K562 (cell line): ENCODE results near the gene DPAGT1. TPM values are rescaled to one million over a fixed set of nuclear protein-coding genes. Genes with fewer than 3 reads are reported as not detected.
A peak's percentile ranks its signal among the peaks of the same experiment; 100 is the strongest.

Experiments
- ATAC-seq: fragments of 200-7000 bp; cut with Tn5 transposase; 3 replicates; pipeline ENCODE4 v1.9.1; 2020; ENCODE audit warnings: moderate library complexity
- BruUV-seq: library from RNA; stranded (reverse); fragments of 400-500 nt; replicated peaks from 2 replicates; lab custom pipeline; 2021; lab: Mats Ljungman, UMichigan
- CTCF ChIA-PET: fragments of 300-600 bp; formaldehyde crosslinking; extraction: SDS; loops from one replicate; lab custom pipeline; 2021; ENCODE audit warnings: low intra/inter-chr PET ratio; lab: Yijun Ruan, JAX
- POLR2A ChIA-PET: fragments of 300-600, 350-650 bp; sonication (Branson Sonifier 250); formaldehyde crosslinking; extraction: SDS; loops from one replicate; lab custom pipeline; 2021; ENCODE audit warnings: antibody characterized with exemption, inconsistent platforms; lab: Yijun Ruan, JAX
- DNase-seq, 4 experiments: peaks; one replicate each; pipeline versions ENCODE4 v3.0.0 to v3.0.0-alpha.2; 2011 to 2018; ENCODE audit warnings: low spot score in 3 of 4, mixed read lengths in 3 of 4; ENCODE audit errors: extremely low read depth in 1 of 4
- FAIRE-seq: peaks from 2 replicates; lab custom pipeline; 2011; peaks lifted over from hg19 to GRCh38; lab: Jason Lieb, UNC
- H2AFZ ChIP-seq: 2 replicates; pipeline ENCODE4 v1.6.0; 2011; ENCODE audit warnings: low read depth, low read length, control low read depth, inconsistent platforms
- H3K27ac ChIP-seq: fragments of 200-600 bp; 3 replicates; pipeline ENCODE4 v1.8.0; 2011; ENCODE audit warnings: low read depth, mild to moderate bottlenecking, control low read depth, inconsistent platforms, low read length, moderate library complexity, mixed read lengths; ENCODE audit errors: extremely low read depth
- H3K27me3 ChIP-seq, 2 experiments: fragments of 300-600 bp in 1 of 2; 2 replicates in 1 of 2; 3 replicates in 1 of 2; pipeline versions ENCODE4 v1.6.0 to v1.8.0; 2011; ENCODE audit warnings: inconsistent platforms in 2 of 2, low read length in 2 of 2, mild to moderate bottlenecking in 1 of 2, mixed read lengths in 1 of 2, moderate library complexity in 1 of 2; ENCODE audit not compliant: control insufficient read depth in 2 of 2, insufficient read depth in 2 of 2
- H3K36me3 ChIP-seq: fragments of 300-600 bp; 3 replicates; pipeline ENCODE4 v1.8.0; 2011; ENCODE audit warnings: mild to moderate bottlenecking, low read length, inconsistent platforms; ENCODE audit not compliant: control insufficient read depth, insufficient read depth
- H3K4me1 ChIP-seq, 2 experiments: fragments of 200-600 bp in 1 of 2; replicated peaks in 1 of 2; 2 replicates in 1 of 2; 3 replicates in 1 of 2; pipeline versions ENCODE4 v1.5.1 to v1.8.0; 2011; ENCODE audit warnings: inconsistent platforms in 2 of 2, low read length in 2 of 2, mild to moderate bottlenecking in 1 of 2, mixed read lengths in 1 of 2, moderate library complexity in 1 of 2; ENCODE audit not compliant: control insufficient read depth in 2 of 2, insufficient read depth in 2 of 2
- H3K4me2 ChIP-seq: 2 replicates; pipeline ENCODE4 v1.6.1; 2011; ENCODE audit warnings: low read length, control low read depth, inconsistent platforms, mixed read lengths; ENCODE audit not compliant: insufficient read depth
- H3K4me3 ChIP-seq: fragments of 200-600 bp; sonication (generic), shearing (Covaris generic); 2 replicates; pipeline ENCODE4 v1.5.1; 2016; ENCODE audit warnings: control low read depth, inconsistent platforms
- H3K79me2 ChIP-seq: fragments of 200-600 bp; 3 replicates; pipeline ENCODE4 v1.8.0; 2011; ENCODE audit warnings: low read length, inconsistent platforms; ENCODE audit not compliant: control insufficient read depth, insufficient read depth
- H3K9ac ChIP-seq, 2 experiments: 2 replicates each; pipeline versions ENCODE4 v1.6.0 to v1.6.1; 2011; ENCODE audit warnings: low read depth in 2 of 2, low read length in 2 of 2, control low read depth in 1 of 2, inconsistent platforms in 1 of 2, mild to moderate bottlenecking in 1 of 2, mixed read lengths in 1 of 2; ENCODE audit not compliant: insufficient read depth in 1 of 2
- H3K9me1 ChIP-seq: one replicate; pipeline ENCODE4 v1.6.0; 2011; ENCODE audit warnings: inconsistent platforms, mild to moderate bottlenecking, low read length, moderate library complexity; ENCODE audit not compliant: control insufficient read depth, insufficient read depth
- H3K9me3 ChIP-seq: replicated peaks from 2 replicates; pipeline ENCODE4 v1.5.1; 2011; ENCODE audit warnings: low read depth, low read length, inconsistent platforms; ENCODE audit not compliant: control insufficient read depth, insufficient read depth
- H4K20me1 ChIP-seq: replicated peaks from 2 replicates; pipeline ENCODE4 v1.6.1; 2011; ENCODE audit warnings: low read length, inconsistent platforms, mixed read lengths; ENCODE audit not compliant: control insufficient read depth, insufficient read depth
- FOXM1 ChIP-seq, 2 experiments: fragments of 450-650 bp in 1 of 2; sonication (generic) in 1 of 2; formaldehyde crosslinking in 1 of 2; IDR thresholded peaks; 2 replicates each; pipeline versions ENCODE4 v1.6.1 to v1.9.0; 2017 to 2022; ENCODE audit warnings: low read depth in 2 of 2, mild to moderate bottlenecking in 2 of 2, missing genetic modification reagents in 1 of 2, moderate library complexity in 1 of 2
- PML ChIP-seq: IDR thresholded peaks from 2 replicates; pipeline ENCODE4 v1.6.1; 2012; ENCODE audit warnings: low read length, inconsistent platforms
- RBFOX2 ChIP-seq: fragments of 200-400 bp; formaldehyde crosslinking; IDR thresholded peaks from 2 replicates; pipeline ENCODE4 v1.6.1; 2017; ENCODE audit warnings: low read depth, mild to moderate bottlenecking, low read length, moderate library complexity
- WGBS: fragments of 100-300 bp; shearing (Covaris generic); methylation state at CpG from one replicate; pipeline ENCODE4 v1.1.6; 2016; ENCODE audit warnings: low coverage, mixed read lengths; ENCODE audit not compliant: insufficient coverage; ENCODE audit errors: missing lambda C conversion rate; 5-methylcytosine and 5-hydroxymethylcytosine counted together
- in situ Hi-C: fragments of 300-500 bp; cut with MboI; formaldehyde crosslinking; loops from 4 replicates; pipeline ENCODE4 v1.15.0; 2018; ENCODE audit warnings: inconsistent platforms, mixed read lengths
- intact Hi-C: fragments of 100-400 bp; cut with micrococcal nuclease; formaldehyde crosslinking; loops from 2 replicates; pipeline ENCODE4 v1.14.2; 2022
- polyA plus RNA-seq, 8 experiments: library from polyadenylated mRNA; depleted of rRNA in 4 of 8; stranded (reverse) in 5 of 8; unstranded in 3 of 8; fragments of >200 nt; fragmentation: Nextera tagmentation in 2 of 8; fragmentation: Illumina TruSeq in 1 of 8; extraction: Ambion mirVana in 2 of 8; extraction: Trizol in 1 of 8; gene quantifications; 2 replicates each; pipeline versions ENCODE4 v1.2.1 to v1.2.3, GENCODE V29; 2011 to 2014; ENCODE audit warnings: inconsistent platforms in 1 of 8, missing spikeins in 1 of 8
- total RNA-seq, 7 experiments: library from RNA; depleted of rRNA in 6 of 7; stranded (reverse); fragments of >200 nt in 6 of 7; fragmentation: Illumina TruSeq in 2 of 7; extraction: Trizol in 2 of 7; gene quantifications; 2 replicates each; pipeline versions ENCODE4 v1.2.1 to v1.2.3, GENCODE V29; 2011 to 2021; ENCODE audit warnings: low replicate concordance in 1 of 7

DPAGT1 gene
- total and polyA plus RNA-seq, 9 of the 15 experiments (the other 6 are each of a cell fraction or from before 2014, with no cell fraction given), result 29.9 to 135 (median 85.0) TPM

- TF ChIP-seq FOXM1 (IDR thresholded peaks at IDR 0.05; ENCODE audit: low read depth), result no peak
- TF ChIP-seq FOXM1 (CRISPR knock-in tag; IDR thresholded peaks at IDR 0.05; ENCODE audit: low read depth), result no peak
- TF ChIP-seq PML, result 0 out of 2 replicates have a peak, but pooled peaks have one; percentile 12
- peak; percentile 62 for TF ChIP-seq RBFOX2
- Histone ChIP-seq H3K27ac (no peak overlapping the region), H3K9me3 (no peaks in the 10 kb centered on the region), H3K36me3 (peaks cover 85% of the 10 kb centered on the region), H4K20me1 (no peaks in the 10 kb centered on the region), H3K27me3 (no peaks in the 10 kb centered on the region), H3K4me3 (no peak overlapping the region), H3K9ac (peak overlapping the region in 1 of 2 experiments; percentile 41; a peak in 1 of 4 replicates), H3K79me2 (peaks cover 30% of the 10 kb centered on the region), H3K4me2 (no peak overlapping the region), H3K9me1 (peaks cover 3% of the 10 kb centered on the region), H2AFZ (no peak overlapping the region), H3K4me1 (peaks cover 13 to 15% of the 10 kb centered on the region in 2 experiments; a peak in 3 of 5 replicates)
- WGBS, result 96% methylated on average over 22 of the region's 23 CpGs
- CTCF ChIA-PET, result no interaction called here
- ATAC-seq (no peak), FAIRE-seq (no peak), DNase-seq (no peak)
- BruUV-seq, result no TSS peak
- intact Hi-C loops, result no loop called here
- in situ Hi-C loops, result no loop called here
- POLR2A ChIA-PET, result interaction anchor here (0.6 to 8.8 kb wide), 2 partner anchors 8 to 57 kb away, joined by 3 to 132 read pairs; no protein-coding TSS in a partner anchor
These were observed 49.4 kb downstream of the DPAGT1 start for GRCh38 chr11:119052163-119052814.
